SU-DHL-6 (cell line): ENCODE data around the gene TMTC1.

ENCODE experiments used
- H2AFZ ChIP-seq: fragments of 200-600 bp; sonication (generic); 2 replicates; pipeline ENCODE4 v1.6.1; 2014; ENCODE audit warnings: low read depth, mild to moderate bottlenecking, moderate library complexity, mixed read lengths, antibody characterized with exemption, low read length; ENCODE audit not compliant: severe bottlenecking
- H3F3A ChIP-seq: fragments of 200-600 bp; shearing (Covaris generic); 2 replicates; pipeline ENCODE4 v1.6.0; 2016; ENCODE audit warnings: antibody characterized with exemption, mild to moderate bottlenecking; ENCODE audit not compliant: insufficient read depth
- H3K27ac ChIP-seq: fragments of 200-600 bp; sonication (generic); 2 replicates; pipeline ENCODE4 v1.5.1; 2016; ENCODE audit warnings: low read depth, mild to moderate bottlenecking, low read length, moderate library complexity, mixed read lengths
- H3K27me3 ChIP-seq: fragments of 200-600 bp; sonication (generic), shearing (Covaris generic); 2 replicates; pipeline ENCODE4 v1.6.0; 2014; ENCODE audit warnings: mild to moderate bottlenecking, low read length
- H3K36me3 ChIP-seq: fragments of 200-600 bp; sonication (generic); 2 replicates; pipeline ENCODE4 v1.6.1; 2014; ENCODE audit warnings: mild to moderate bottlenecking, low read length, mixed read lengths
- H3K4me2 ChIP-seq: fragments of 300-600, 200-600 bp; shearing (Covaris generic), sonication (generic); 2 replicates; pipeline ENCODE4 v1.6.0; 2014; ENCODE audit warnings: low read length, low read depth, mild to moderate bottlenecking; ENCODE audit not compliant: poor library complexity, severe bottlenecking
- H3K4me3 ChIP-seq: fragments of 200-600 bp; sonication (generic); 2 replicates; pipeline ENCODE4 v1.5.1; 2014; ENCODE audit warnings: antibody characterized with exemption, low read length, mild to moderate bottlenecking, mixed read lengths; ENCODE audit not compliant: insufficient read depth, poor library complexity, severe bottlenecking
- H3K79me2 ChIP-seq: fragments of 200-600 bp; sonication (generic); 2 replicates; pipeline ENCODE4 v1.6.1; 2014; ENCODE audit warnings: mild to moderate bottlenecking, low read length, moderate library complexity; ENCODE audit not compliant: insufficient read depth
- H3K9ac ChIP-seq: fragments of 200-600 bp; sonication (generic); 2 replicates; pipeline ENCODE4 v1.7.0; 2014; ENCODE audit warnings: mild to moderate bottlenecking, low read length
- H3K9me2 ChIP-seq: fragments of 200-600 bp; sonication (generic); replicated peaks from 2 replicates; pipeline ENCODE4 v1.6.1; 2014; ENCODE audit warnings: low read length; ENCODE audit not compliant: insufficient read depth
- H3K9me3 ChIP-seq: fragments of 200-600 bp; sonication (generic); 2 replicates; pipeline ENCODE4 v1.6.1; 2014; ENCODE audit warnings: low read length, mixed read lengths; ENCODE audit not compliant: insufficient read depth
- H4K20me1 ChIP-seq: fragments of 200-600 bp; sonication (generic); 2 replicates; pipeline ENCODE4 v1.6.1; 2014; ENCODE audit warnings: low read depth, mild to moderate bottlenecking, antibody characterized with exemption, low read length, moderate library complexity, mixed read lengths
- EZH2phosphoT487 ChIP-seq: fragments of 200-600 bp; sonication (generic), shearing (Covaris generic); conservative IDR thresholded peaks from 2 replicates; pipeline ENCODE4 v1.6.1; 2018; ENCODE audit warnings: mild to moderate bottlenecking, antibody characterized with exemption, low read length, moderate library complexity, mixed read lengths
- TF ChIP-seq, protein P1 (sequence below): fragments of 200-600 bp; sonication (generic); IDR thresholded peaks from one replicate; pipeline ENCODE4 v1.5.1; 2017; ENCODE audit warnings: antibody characterized with exemption, mild to moderate bottlenecking, low read length, moderate library complexity; ENCODE audit not compliant: insufficient read depth, poor library complexity, severe bottlenecking

The TMTC1 gene

DNA sequence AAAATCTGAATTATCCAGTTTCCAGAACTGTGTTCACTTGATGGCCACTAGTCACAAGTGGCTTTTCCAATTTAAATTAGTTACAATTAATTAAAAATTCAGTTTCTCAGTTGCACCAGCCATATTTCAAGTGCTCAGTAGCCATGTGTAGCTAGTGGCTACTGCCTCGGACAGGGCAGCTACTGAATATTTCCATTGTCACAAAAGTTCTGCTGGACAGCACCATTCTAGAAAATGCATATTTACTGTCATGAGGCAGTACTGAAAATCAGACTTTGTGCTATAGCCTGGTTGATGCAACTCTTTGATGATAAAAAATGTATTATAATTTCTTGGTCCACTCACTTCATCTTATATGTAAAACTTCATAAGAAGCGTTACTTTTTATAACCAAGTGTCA, 274.8 kb downstream of the TMTC1 start:
- H3F3A ChIP-seq, result no peaks in the 10 kb centered on the region
- H2AFZ ChIP-seq, result no peak overlapping the region
- H3K27ac ChIP-seq, result no peak overlapping the region
- TF ChIP-seq, protein P1, sequence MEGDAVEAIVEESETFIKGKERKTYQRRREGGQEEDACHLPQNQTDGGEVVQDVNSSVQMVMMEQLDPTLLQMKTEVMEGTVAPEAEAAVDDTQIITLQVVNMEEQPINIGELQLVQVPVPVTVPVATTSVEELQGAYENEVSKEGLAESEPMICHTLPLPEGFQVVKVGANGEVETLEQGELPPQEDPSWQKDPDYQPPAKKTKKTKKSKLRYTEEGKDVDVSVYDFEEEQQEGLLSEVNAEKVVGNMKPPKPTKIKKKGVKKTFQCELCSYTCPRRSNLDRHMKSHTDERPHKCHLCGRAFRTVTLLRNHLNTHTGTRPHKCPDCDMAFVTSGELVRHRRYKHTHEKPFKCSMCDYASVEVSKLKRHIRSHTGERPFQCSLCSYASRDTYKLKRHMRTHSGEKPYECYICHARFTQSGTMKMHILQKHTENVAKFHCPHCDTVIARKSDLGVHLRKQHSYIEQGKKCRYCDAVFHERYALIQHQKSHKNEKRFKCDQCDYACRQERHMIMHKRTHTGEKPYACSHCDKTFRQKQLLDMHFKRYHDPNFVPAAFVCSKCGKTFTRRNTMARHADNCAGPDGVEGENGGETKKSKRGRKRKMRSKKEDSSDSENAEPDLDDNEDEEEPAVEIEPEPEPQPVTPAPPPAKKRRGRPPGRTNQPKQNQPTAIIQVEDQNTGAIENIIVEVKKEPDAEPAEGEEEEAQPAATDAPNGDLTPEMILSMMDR, result no peak
- TF ChIP-seq EZH2phosphoT487, result no peak
- no peak overlapping the region for H3K4me3 ChIP-seq
- no peaks in the 10 kb centered on the region for H3K27me3 ChIP-seq
- no peaks in the 10 kb centered on the region for H3K79me2 ChIP-seq
- H4K20me1 ChIP-seq, result no peaks in the 10 kb centered on the region
- no peak overlapping the region for H3K4me2 ChIP-seq
- H3K9ac ChIP-seq, result no peak overlapping the region
- no peaks in the 10 kb centered on the region for H3K9me2 ChIP-seq
- no peaks in the 10 kb centered on the region for H3K9me3 ChIP-seq
- H3K36me3 ChIP-seq, result no peaks in the 10 kb centered on the region

DNA sequence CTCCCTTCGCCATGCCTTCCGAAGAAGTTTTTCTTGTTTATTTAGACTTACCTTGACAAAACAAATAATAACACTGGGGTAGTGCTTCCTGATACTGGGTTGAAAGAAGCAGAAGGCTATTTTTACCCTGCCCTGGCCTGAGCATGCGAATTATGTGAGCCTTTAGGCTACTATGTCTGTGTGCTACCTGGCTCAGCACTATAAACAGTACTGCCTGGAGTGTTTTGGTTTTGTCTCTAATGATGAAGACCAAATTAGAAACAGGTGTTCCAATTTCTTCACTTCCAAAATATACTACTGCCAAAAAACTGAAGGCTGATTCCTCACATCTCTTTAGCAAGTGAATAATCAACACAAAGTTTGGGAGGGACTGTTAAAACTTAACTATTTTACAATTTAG, 278.6 kb downstream of the TMTC1 start:
- Histone ChIP-seq H3K9me2 (no peaks in the 10 kb centered on the region), H3K27ac (no peak overlapping the region), H3K9me3 (no peaks in the 10 kb centered on the region), H3F3A (no peaks in the 10 kb centered on the region), H3K27me3 (no peaks in the 10 kb centered on the region), H4K20me1 (no peaks in the 10 kb centered on the region), H3K9ac (no peak overlapping the region), H3K79me2 (no peaks in the 10 kb centered on the region), H3K4me2 (no peak overlapping the region), H3K36me3 (no peaks in the 10 kb centered on the region), H3K4me3 (no peak overlapping the region), H2AFZ (no peak overlapping the region)
- TF ChIP-seq EZH2phosphoT487, result no peak
- TF ChIP-seq, protein P1, result no peak

DNA sequence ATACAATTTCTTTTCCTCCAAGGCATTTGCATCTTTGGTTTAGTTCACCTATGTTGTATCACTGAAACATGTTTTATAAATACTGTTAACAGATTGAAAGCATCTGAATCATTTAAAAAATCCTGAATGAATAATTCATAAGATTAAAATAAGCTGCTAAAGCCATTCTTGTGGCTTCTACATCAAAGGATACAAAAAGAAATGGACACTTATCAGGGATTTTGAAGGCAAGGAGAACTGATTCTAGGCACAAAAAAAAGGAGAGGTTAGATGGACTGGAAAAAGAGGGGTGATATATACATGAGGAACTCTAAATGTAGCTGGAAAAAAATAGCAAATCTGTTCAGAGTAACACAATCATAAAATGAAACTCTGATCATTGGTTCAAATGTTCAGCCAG, 280.5 kb downstream of the TMTC1 start:
- H3K9ac ChIP-seq, result no peak overlapping the region
- no peak overlapping the region for H3K4me3 ChIP-seq
- no peaks in the 10 kb centered on the region for H3K36me3 ChIP-seq
- no peaks in the 10 kb centered on the region for H3K9me2 ChIP-seq
- H4K20me1 ChIP-seq, result no peaks in the 10 kb centered on the region
- H3K27ac ChIP-seq, result no peak overlapping the region
- TF ChIP-seq EZH2phosphoT487, result no peak
- TF ChIP-seq, protein P1, result no peak
- H3K79me2 ChIP-seq, result no peaks in the 10 kb centered on the region
- H2AFZ ChIP-seq, result no peak overlapping the region
- no peaks in the 10 kb centered on the region for H3K9me3 ChIP-seq
- no peaks in the 10 kb centered on the region for H3K27me3 ChIP-seq
- no peak overlapping the region for H3K4me2 ChIP-seq
- H3F3A ChIP-seq, result no peaks in the 10 kb centered on the region
